ENCODE measurements around the gene DIP2C. TPM values are rescaled to one million over a fixed set of nuclear protein-coding genes. Genes with fewer than 3 reads are reported as not detected.

DIP2C gene
- total and polyA plus RNA-seq, 2 experiments from 2014 or later, result 9.1 to 15.8 TPM

DNA sequence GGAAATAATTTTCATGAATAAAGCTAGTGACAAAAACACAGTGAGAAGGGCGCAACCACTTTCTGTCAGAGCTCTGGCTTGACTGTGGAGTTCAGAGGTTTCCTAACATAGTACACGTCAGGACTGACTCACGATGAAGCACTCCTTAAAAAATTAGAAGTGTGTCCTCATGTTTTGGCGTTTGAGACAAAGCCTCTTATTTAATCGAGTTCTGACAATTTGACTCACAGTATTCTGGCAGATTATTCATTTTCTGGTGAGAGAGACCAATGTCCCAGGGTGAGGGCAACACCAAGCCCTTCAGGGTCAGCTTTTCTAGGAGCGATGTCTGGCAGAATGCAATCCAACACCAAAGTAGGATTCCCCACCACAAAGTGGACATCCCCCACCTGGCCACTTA, 108.7 kb downstream of the DIP2C start:
- TF ChIP-seq, protein P1, sequence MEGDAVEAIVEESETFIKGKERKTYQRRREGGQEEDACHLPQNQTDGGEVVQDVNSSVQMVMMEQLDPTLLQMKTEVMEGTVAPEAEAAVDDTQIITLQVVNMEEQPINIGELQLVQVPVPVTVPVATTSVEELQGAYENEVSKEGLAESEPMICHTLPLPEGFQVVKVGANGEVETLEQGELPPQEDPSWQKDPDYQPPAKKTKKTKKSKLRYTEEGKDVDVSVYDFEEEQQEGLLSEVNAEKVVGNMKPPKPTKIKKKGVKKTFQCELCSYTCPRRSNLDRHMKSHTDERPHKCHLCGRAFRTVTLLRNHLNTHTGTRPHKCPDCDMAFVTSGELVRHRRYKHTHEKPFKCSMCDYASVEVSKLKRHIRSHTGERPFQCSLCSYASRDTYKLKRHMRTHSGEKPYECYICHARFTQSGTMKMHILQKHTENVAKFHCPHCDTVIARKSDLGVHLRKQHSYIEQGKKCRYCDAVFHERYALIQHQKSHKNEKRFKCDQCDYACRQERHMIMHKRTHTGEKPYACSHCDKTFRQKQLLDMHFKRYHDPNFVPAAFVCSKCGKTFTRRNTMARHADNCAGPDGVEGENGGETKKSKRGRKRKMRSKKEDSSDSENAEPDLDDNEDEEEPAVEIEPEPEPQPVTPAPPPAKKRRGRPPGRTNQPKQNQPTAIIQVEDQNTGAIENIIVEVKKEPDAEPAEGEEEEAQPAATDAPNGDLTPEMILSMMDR (IDR thresholded peaks at IDR 0.05; ENCODE audit: low read depth, low read length), result no peak
- H3K9me3 ChIP-seq (ENCODE audit: low read depth), result no peaks in the 10 kb centered on the region
- H3K4me3 ChIP-seq, result no peak overlapping the region
- H3K36me3 ChIP-seq, result no peaks in the 10 kb centered on the region
- H3K27me3 ChIP-seq, result no peaks in the 10 kb centered on the region
- H3K4me1 ChIP-seq (ENCODE audit: low read depth), result no peaks in the 10 kb centered on the region
- peak in 1 of 2 donors; percentile 87 for DNase-seq (ENCODE audit: low read depth in 1 of 2, low spot score in 1 of 2)
- no peak overlapping the region for H3K27ac ChIP-seq

DNA sequence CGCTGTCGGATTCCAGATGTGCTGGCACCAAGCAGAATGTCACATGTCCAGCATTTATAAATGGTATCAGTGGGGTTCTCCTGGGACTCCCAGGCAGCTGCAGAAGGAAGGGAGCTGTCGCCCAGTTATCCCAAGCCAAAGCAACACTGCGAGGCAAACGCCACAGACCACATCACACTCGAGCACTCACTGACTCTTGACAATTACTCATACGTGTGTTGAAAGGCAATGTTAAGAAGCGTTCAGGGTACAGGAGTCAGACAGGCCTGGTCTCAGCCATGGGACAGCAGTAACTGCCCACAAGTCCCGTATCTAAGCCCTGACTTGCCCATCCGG, 113.4 kb downstream of the DIP2C start:
- H3K36me3 ChIP-seq, result no peaks in the 10 kb centered on the region
- H3K27me3 ChIP-seq, result no peaks in the 10 kb centered on the region

DNA sequence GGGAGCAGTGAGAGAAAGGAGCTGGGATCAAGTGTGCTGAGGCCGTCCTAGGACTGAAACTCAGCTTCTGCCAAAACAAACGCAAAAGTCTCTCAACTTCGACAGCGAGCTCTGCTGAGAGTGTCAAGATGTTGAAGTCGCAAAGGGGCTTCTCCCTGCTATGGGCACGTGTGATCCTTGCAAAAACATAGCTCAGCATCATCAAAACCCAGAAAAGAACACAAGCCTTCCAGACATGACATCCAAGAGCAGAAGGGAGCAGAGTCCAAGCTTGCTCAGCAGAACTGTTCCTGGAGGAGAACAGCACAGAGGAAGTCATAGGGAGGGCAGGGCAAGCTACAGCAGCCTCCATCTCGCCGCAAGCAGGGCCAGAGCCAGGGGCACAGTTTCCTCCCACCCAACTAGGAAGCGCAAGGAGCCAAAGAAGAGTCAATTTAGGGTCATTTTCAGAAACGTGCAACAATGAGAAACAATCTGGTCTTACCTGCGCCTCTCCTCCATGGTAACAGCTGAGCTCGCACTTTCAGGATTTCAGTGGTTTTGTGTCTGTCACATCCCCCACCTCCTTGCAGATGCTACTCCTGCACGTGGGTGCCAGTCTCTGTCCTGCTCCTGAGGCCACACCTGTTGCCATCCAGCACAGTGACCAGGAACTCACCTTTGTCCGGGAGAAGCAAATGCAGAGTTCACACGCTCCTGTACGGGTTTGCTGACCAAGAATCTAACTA, 113.9 kb downstream of the DIP2C start:
- Histone ChIP-seq H3K27me3 (no peaks in the 10 kb centered on the region), H3K36me3 (no peaks in the 10 kb centered on the region), H3K9me3 (ENCODE audit: low read depth) (no peaks in the 10 kb centered on the region), H3K4me1 (ENCODE audit: low read depth) (peaks cover 12% of the 10 kb centered on the region), H3K4me3 (no peak overlapping the region), H3K27ac (no peak overlapping the region)
- no peak for DNase-seq (ENCODE audit: low read depth in 1 of 2, low spot score in 1 of 2)
- TF ChIP-seq, protein P1 (IDR thresholded peaks at IDR 0.05; ENCODE audit: low read depth, low read length), result no peak

More for the DNA sequence above, 113.4 kb downstream of the DIP2C start:
- H3K27ac ChIP-seq, result no peak overlapping the region
- DNase-seq (ENCODE audit: low read depth in 1 of 2, low spot score in 1 of 2), result peak in 1 of 2 donors; percentile 51
- H3K9me3 ChIP-seq (ENCODE audit: low read depth), result no peaks in the 10 kb centered on the region
- H3K4me1 ChIP-seq (ENCODE audit: low read depth), result peaks cover 12% of the 10 kb centered on the region
- no peak overlapping the region for H3K4me3 ChIP-seq
- TF ChIP-seq, protein P1 (IDR thresholded peaks at IDR 0.05; ENCODE audit: low read depth, low read length), result no peak

DNA sequence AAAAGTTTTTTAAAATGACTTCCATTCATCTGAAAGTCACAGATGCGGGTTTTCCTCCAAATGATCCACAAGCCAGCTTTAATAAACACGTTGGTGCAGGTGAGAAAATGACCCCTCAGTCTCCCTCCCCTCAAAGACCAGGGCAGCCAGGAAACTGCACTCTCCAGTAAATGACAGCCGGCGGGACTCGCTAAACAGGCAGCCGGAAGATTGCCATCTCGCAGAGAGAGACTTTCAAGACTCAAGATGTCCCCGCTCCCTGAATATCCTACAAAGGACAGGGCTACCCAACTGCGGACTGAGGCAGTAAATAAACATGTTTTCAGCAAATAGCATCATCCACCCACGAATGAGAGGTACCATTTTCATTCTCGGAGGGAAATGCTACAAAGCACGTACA, 116.8 kb downstream of the DIP2C start:
- Histone ChIP-seq H3K4me3 (no peak overlapping the region), H3K9me3 (ENCODE audit: low read depth) (no peaks in the 10 kb centered on the region), H3K27me3 (no peaks in the 10 kb centered on the region), H3K4me1 (ENCODE audit: low read depth) (peaks cover 12% of the 10 kb centered on the region), H3K27ac (no peak overlapping the region), H3K36me3 (no peaks in the 10 kb centered on the region)
- TF ChIP-seq, protein P1 (IDR thresholded peaks at IDR 0.05; ENCODE audit: low read depth, low read length), result no peak
- no peak for DNase-seq (ENCODE audit: low read depth in 1 of 2, low spot score in 1 of 2)

DNA sequence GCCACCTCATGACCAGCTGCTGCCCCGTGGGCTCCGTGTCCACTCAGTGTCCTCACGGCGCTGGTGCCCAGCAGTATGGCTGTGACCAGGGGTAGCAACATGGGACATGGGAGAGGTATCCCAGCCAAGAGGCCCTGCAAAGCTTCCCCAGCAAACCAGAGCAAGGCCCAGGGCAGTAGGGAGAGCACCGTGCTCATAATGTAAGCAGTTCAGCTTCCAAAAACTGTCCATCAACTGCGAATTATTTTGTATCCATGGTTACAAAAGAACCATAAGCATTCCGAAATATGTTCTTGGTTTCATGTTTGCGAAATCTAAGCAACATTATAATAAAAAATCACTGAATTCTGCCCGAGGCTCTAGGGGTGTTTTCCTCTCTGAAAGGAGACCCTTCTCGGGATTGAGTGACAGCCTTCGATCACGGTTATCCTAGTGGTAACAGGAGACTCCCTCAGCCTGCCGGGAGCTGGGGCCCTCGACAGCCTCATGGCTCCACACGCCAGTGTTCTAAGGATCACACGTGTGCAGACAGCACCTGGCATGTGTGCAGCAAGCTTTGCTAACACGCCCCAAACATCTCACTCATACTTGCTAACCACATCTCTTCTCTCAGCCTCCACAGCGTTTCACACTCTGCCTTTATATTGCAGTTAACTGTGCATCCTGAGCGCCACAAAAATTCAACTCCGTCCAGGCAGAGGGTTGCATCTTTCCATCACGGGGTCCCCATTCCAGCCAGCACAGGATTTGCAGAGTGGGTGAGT, 117.6 kb downstream of the DIP2C start:
- H3K27ac ChIP-seq, result no peak overlapping the region
- no peak overlapping the region for H3K4me3 ChIP-seq
- peaks cover 12% of the 10 kb centered on the region for H3K4me1 ChIP-seq (ENCODE audit: low read depth)
- DNase-seq (ENCODE audit: low read depth in 1 of 2, low spot score in 1 of 2), result peak in 1 of 2 donors; percentile 38
- H3K27me3 ChIP-seq, result no peaks in the 10 kb centered on the region
- H3K9me3 ChIP-seq (ENCODE audit: low read depth), result no peaks in the 10 kb centered on the region
- no peaks in the 10 kb centered on the region for H3K36me3 ChIP-seq
- TF ChIP-seq, protein P1 (IDR thresholded peaks at IDR 0.05; ENCODE audit: low read depth, low read length), result no peak
